HepG2 (cell line): ENCODE data around the gene AKAP6.

Experiments used
- ZBTB20 ChIP-seq: sonication (generic); formaldehyde crosslinking; IDR thresholded peaks from 2 replicates; pipeline ENCODE4 v1.8.1; 2023; ENCODE audit warnings: missing genetic modification reagents, low read depth, mild to moderate bottlenecking, borderline replicate concordance
- ZBTB40 ChIP-seq, 2 experiments: fragments of 450-650 bp in 1 of 2; sonication (generic) in 1 of 2; formaldehyde crosslinking in 1 of 2; IDR thresholded peaks; 2 replicates each; pipeline versions ENCODE4 v1.6.1 to v1.8.0; 2016 to 2022; ENCODE audit warnings: antibody characterized with exemption in 1 of 2, mild to moderate bottlenecking in 1 of 2, missing genetic modification reagents in 1 of 2

- TF ChIP-seq ZBTB20 (CRISPR knock-in tag) (no peak), ZBTB40 (IDR thresholded peaks at IDR 0.05) (no peak), ZBTB40 (CRISPR knock-in tag; IDR thresholded peaks at IDR 0.05) (no peak)
These were observed 304.8 kb downstream of the AKAP6 start for GRCh38 chr14:32633930-32634329.
